Right lobe of liver (tissue), 4 donors: ENCODE results near the gene TAF5L.

Experiments used
- POLR2A ChIP-seq: fragments of 450-650 bp; IDR thresholded peaks from one replicate; pipeline ENCODE4 v1.6.1; 2017; ENCODE audit warnings: antibody characterized with exemption, mild to moderate bottlenecking
- TF ChIP-seq, protein P1 (sequence below), 4 donors: fragments of 200-600 bp in 3 of 4; fragments of 450-650 bp in 1 of 4; IDR thresholded peaks; one replicate each; pipeline versions ENCODE4 v1.5.1 to v1.8.0; 2016 to 2022; ENCODE audit warnings: antibody characterized with exemption in 4 of 4, mild to moderate bottlenecking in 2 of 4
- donor health status: DM: no; HTN: no; CAD: no.
- donor health status: DM: no; HTN: no; CAD: no.
- donor health status: DM: no; HTN: yes; CAD: no.

DNA sequence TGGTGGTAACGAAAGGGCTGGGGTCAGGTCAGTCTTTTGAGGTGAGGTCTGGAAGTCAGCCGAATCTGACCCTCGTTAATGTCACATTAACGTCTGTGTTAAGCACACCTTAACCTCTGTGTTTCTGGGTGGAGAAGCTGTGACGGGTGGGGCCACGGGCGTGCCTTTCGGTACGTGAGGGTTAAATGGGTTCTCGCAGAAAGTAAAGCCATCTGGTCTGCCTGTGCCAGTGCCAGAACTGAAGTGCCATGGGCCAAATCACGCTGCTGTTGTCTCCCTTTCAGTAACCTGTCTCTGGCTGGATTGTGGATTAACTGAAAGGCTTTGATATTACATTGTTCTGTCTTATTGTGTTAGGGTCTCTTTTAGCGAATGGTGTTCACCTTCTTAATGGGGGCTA lies 14.5 kb upstream of the TAF5L start:
- TF ChIP-seq, protein P1, sequence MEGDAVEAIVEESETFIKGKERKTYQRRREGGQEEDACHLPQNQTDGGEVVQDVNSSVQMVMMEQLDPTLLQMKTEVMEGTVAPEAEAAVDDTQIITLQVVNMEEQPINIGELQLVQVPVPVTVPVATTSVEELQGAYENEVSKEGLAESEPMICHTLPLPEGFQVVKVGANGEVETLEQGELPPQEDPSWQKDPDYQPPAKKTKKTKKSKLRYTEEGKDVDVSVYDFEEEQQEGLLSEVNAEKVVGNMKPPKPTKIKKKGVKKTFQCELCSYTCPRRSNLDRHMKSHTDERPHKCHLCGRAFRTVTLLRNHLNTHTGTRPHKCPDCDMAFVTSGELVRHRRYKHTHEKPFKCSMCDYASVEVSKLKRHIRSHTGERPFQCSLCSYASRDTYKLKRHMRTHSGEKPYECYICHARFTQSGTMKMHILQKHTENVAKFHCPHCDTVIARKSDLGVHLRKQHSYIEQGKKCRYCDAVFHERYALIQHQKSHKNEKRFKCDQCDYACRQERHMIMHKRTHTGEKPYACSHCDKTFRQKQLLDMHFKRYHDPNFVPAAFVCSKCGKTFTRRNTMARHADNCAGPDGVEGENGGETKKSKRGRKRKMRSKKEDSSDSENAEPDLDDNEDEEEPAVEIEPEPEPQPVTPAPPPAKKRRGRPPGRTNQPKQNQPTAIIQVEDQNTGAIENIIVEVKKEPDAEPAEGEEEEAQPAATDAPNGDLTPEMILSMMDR (IDR thresholded peaks at IDR 0.05): no peak
- TF ChIP-seq POLR2A: no peak
